Muscle layer of duodenum (tissue), 2 donors: ENCODE data around the gene PARVG.
"Not testable (repeated sequence)": the region's sequence is repeated elsewhere in the genome, so short reads cannot be mapped to it uniquely, and the experiment has no call there.

Experiments
- H3K27ac ChIP-seq: one replicate; pipeline ENCODE4 v1.7.0; 2013; ENCODE audit warnings: mild to moderate bottlenecking, low read length
- H3K27me3 ChIP-seq: one replicate; pipeline ENCODE4 v1.7.0; 2013; ENCODE audit warnings: low read depth, mild to moderate bottlenecking, control low read depth, low read length
- H3K36me3 ChIP-seq, 2 donors: one replicate each; pipeline ENCODE4 v1.7.0; 2013; ENCODE audit warnings: low read length in 2 of 2, control low read depth in 1 of 2, mild to moderate bottlenecking in 1 of 2; ENCODE audit not compliant: insufficient read depth in 2 of 2, control insufficient read depth in 1 of 2
- H3K4me1 ChIP-seq, 2 donors: one replicate each; pipeline ENCODE4 v1.7.0; 2013; ENCODE audit warnings: low read length in 2 of 2, mild to moderate bottlenecking in 2 of 2, control low read depth in 1 of 2, moderate library complexity in 1 of 2; ENCODE audit not compliant: insufficient read depth in 2 of 2, control insufficient read depth in 1 of 2
- H3K4me3 ChIP-seq, 2 donors: one replicate each; pipeline ENCODE4 v1.7.0; 2013; ENCODE audit warnings: low read length in 2 of 2, low read depth in 1 of 2, mild to moderate bottlenecking in 1 of 2
- H3K9me3 ChIP-seq, 2 donors: one replicate each; pipeline ENCODE4 v1.7.0; 2013; ENCODE audit warnings: low read length in 2 of 2, control low read depth in 1 of 2, mild to moderate bottlenecking in 1 of 2; ENCODE audit not compliant: control insufficient read depth in 1 of 2
- donor health status: healthy.

PARVG gene

GRCh38 chr22:44229809-44230208, 49.1 kb downstream of the PARVG start:
- peaks cover 6 to 7% of the 10 kb centered on the region in 2 donors for H3K9me3 ChIP-seq
- H3K36me3 ChIP-seq: no peaks in the 10 kb centered on the region
- H3K4me1 ChIP-seq: no peaks in the 10 kb centered on the region
- no peak overlapping the region for H3K4me3 ChIP-seq
- H3K27me3 ChIP-seq: no peaks in the 10 kb centered on the region
- H3K27ac ChIP-seq: no peak overlapping the region

- Histone ChIP-seq H3K4me1 (no peaks in the 10 kb centered on the region), H3K27ac (no peak overlapping the region), H3K27me3 (no peaks in the 10 kb centered on the region), H3K9me3 (peaks cover 6 to 7% of the 10 kb centered on the region in 2 donors), H3K4me3 (no peak overlapping the region), H3K36me3 (no peaks in the 10 kb centered on the region)
Observed at GRCh38 chr22:44231233-44231632, 50.5 kb downstream of the PARVG start.

DNA sequence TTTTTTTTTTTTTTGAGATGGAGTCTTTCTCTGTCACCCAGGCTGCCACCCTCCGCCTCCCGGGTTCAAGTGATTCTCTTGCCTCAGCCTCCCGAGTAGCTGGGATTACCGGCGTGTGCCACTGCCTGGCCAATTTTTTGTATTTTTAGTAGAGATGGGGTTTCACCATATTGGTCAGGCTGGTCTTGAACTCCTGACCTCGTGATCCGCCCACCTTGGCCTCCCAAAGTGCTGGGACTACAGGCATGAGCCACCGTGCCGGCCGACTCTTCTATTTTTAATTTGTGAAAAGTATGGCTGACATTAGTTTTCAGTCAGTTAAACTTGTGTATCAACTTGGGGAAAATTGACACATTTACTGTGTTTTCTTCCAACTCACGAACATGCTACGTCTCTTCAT, 53.6 kb downstream of the PARVG start:
- H3K4me1 ChIP-seq, H3K4me3 ChIP-seq, H3K36me3 ChIP-seq, H3K9me3 ChIP-seq, H3K27ac ChIP-seq, H3K27me3 ChIP-seq: not testable (repeated sequence)

DNA sequence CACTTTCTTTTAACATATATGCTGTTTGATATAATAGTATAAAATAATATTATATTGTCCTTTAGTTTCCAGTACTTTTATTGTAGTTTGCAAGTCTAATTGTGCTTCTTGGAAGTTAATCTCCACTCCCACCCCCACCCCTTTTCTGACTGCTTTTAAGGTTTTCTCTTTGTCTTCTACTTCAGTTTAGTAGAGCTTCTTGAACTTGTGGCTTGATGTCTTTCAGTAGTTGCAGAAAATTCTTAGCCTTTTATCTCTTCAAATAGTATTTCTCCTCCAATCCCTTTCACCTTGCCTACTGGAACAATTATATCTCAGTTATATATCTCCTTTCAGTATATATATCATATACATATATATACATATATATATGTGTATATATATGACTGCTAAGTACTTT, 56.6 kb downstream of the PARVG start:
- Histone ChIP-seq H3K4me1 (no peaks in the 10 kb centered on the region), H3K27me3 (no peaks in the 10 kb centered on the region), H3K9me3 (no peaks in the 10 kb centered on the region), H3K36me3 (no peaks in the 10 kb centered on the region), H3K4me3 (no peak overlapping the region), H3K27ac (no peak overlapping the region)

GRCh38 chr22:44241121-44241520, 60.4 kb downstream of the PARVG start:
- not testable (repeated sequence) for H3K27me3 ChIP-seq, H3K36me3 ChIP-seq, H3K27ac ChIP-seq, H3K4me3 ChIP-seq, H3K4me1 ChIP-seq, H3K9me3 ChIP-seq

- H3K4me3 ChIP-seq: no peak overlapping the region
- no peaks in the 10 kb centered on the region for H3K9me3 ChIP-seq
- no peak overlapping the region for H3K27ac ChIP-seq
- peaks cover 0 to 12% of the 10 kb centered on the region in 2 donors for H3K36me3 ChIP-seq
- H3K27me3 ChIP-seq: no peaks in the 10 kb centered on the region
- no peaks in the 10 kb centered on the region for H3K4me1 ChIP-seq
Observed at GRCh38 chr22:44242946-44243724, 62.4 kb downstream of the PARVG start.

DNA sequence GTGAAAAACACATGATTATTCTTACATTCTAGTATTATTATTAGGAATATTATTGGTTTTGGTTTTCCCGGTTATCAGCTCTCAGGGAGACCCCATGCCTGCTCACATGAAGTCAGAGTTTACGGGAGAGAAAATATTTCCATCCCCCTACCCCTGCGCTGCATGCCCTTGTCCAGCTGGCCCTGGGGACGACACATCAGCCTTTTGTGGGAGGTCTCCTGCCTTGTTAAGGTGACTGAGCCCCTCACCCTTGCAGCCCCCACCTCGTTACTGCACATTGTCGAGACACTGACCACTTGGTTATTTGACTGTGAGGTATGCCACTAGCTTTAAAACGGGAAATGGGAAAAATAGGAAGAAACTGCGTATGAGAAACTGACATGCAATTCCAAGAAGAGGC, 63.0 kb downstream of the PARVG start:
- no peak overlapping the region for H3K4me3 ChIP-seq
- H3K27me3 ChIP-seq: no peaks in the 10 kb centered on the region
- H3K27ac ChIP-seq: no peak overlapping the region
- no peaks in the 10 kb centered on the region for H3K4me1 ChIP-seq
- H3K9me3 ChIP-seq: no peaks in the 10 kb centered on the region
- H3K36me3 ChIP-seq: peaks cover 0 to 17% of the 10 kb centered on the region in 2 donors

DNA sequence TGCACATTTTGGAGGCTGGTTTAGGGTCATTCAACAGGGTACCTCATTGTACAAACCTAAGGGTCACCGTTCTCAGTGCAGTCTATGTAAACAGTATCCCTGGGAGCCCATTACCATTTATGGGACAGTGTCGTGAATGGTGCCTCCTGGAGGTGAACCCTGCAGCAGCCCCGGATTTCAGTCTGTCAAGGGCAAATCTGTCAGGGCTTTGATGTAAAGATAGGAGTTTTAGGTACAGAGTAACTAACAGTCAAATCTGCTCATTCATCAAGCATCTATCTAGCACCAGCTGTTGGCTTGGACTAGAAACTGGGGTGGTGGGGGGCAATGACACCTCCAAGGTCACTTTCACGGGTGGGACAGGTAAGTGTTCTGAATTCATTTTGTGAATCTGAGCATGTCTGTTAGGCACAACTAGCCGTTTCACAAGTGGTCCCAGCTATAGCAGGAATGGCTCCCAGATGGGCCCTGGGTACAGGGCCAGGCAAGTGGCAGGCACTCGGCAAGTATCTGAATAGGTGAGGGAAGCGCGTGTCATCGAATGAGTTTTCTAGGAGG, 63.6 kb downstream of the PARVG start:
- no peak overlapping the region for H3K27ac ChIP-seq
- no peaks in the 10 kb centered on the region for H3K4me1 ChIP-seq
- H3K27me3 ChIP-seq: no peaks in the 10 kb centered on the region
- H3K36me3 ChIP-seq: peaks cover 0 to 21% of the 10 kb centered on the region in 2 donors
- H3K9me3 ChIP-seq: peaks cover 0 to under 1% of the 10 kb centered on the region in 2 donors
- H3K4me3 ChIP-seq: no peak overlapping the region

- Histone ChIP-seq H3K4me3 (no peak overlapping the region), H3K27ac (no peak overlapping the region), H3K4me1 (no peaks in the 10 kb centered on the region)
Observed at GRCh38 chr22:44245438-44245837, 64.7 kb downstream of the PARVG start.

GRCh38 chr22:44245867-44246266, 65.1 kb downstream of the PARVG start:
- no peaks in the 10 kb centered on the region for H3K4me1 ChIP-seq
- peaks cover 0 to 12% of the 10 kb centered on the region in 2 donors for H3K9me3 ChIP-seq
- H3K4me3 ChIP-seq: no peak overlapping the region
- H3K27me3 ChIP-seq: no peaks in the 10 kb centered on the region
- peaks cover 0 to 33% of the 10 kb centered on the region in 2 donors for H3K36me3 ChIP-seq
- no peak overlapping the region for H3K27ac ChIP-seq

More at GRCh38 chr22:44245438-44245837, 64.7 kb downstream of the PARVG start:
- Histone ChIP-seq H3K36me3 (peaks cover 0 to 32% of the 10 kb centered on the region in 2 donors), H3K27me3 (no peaks in the 10 kb centered on the region), H3K9me3 (peaks cover 0 to 9% of the 10 kb centered on the region in 2 donors)

DNA sequence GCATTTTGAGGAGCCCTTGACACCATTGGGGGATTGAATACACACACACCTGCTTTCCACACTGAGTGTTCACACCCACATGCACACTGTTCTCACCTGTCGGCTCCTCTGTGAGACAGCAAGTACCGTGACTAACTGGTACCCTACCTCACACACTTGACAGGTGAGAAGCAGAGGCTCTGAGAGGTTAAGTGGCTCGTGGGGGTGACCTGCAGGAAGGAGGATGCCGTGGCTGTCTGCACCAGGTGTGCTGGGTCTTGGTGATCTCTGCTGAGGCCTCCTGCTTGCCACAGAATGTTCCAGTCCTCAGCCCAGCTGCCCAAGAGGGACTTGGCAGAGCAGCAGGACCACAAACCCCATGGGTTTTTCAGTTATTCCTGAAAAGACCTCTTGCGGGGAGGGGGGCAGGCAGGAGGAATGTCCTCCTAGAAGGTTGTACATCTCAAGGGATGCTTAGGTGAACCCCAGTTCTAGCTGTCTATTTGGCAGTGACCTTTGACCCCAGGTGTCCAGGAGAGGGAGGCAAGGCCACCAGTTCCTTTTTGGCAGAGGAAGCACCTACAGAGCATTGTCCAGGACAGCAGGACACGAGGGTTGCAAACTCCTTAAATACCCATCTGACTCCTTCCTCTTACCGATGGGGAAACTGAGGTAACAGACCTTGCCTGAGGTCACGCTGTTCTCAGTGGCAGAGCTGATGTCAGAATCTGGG, 66.0 kb downstream of the PARVG start:
- H3K36me3 ChIP-seq: peaks cover 0 to 33% of the 10 kb centered on the region in 2 donors
- no peak overlapping the region for H3K4me3 ChIP-seq
- peaks cover 0 to 12% of the 10 kb centered on the region in 2 donors for H3K9me3 ChIP-seq
- no peaks in the 10 kb centered on the region for H3K4me1 ChIP-seq
- H3K27ac ChIP-seq: no peak overlapping the region
- no peaks in the 10 kb centered on the region for H3K27me3 ChIP-seq
